Hepatocyte (in vitro differentiated cells): ENCODE measurements around the gene ZNF576.

Source experiments
- CTCF ChIP-seq: fragments of 200-600 bp; sonication (generic); IDR thresholded peaks from 2 replicates; pipeline ENCODE4 v1.5.1; 2016; ENCODE audit warnings: antibody characterized with exemption, mild to moderate bottlenecking; ENCODE audit not compliant: poor library complexity
- EZH2 ChIP-seq: fragments of 200-600 bp; sonication (generic); IDR thresholded peaks from 2 replicates; pipeline ENCODE4 v1.6.1; 2016; ENCODE audit warnings: antibody characterized with exemption, mild to moderate bottlenecking, borderline replicate concordance

GRCh38 chr19:43582495-43582894 lies 13.9 kb upstream of the ZNF576 start:
- TF ChIP-seq CTCF (no peak), EZH2 (no peak)
